Measurements from ENCODE around the gene GAB3. TPM values are rescaled to one million over a fixed set of nuclear protein-coding genes. Genes with fewer than 3 reads are reported as not detected.
A peak's percentile ranks its signal among the peaks of the same experiment; 100 is the strongest.
"Not testable (repeated sequence)": the region's sequence is repeated elsewhere in the genome, so short reads cannot be mapped to it uniquely, and the experiment has no call there.

GAB3 gene
- total RNA-seq, 1 donor from 2014 or later = 7.0 TPM

DNA sequence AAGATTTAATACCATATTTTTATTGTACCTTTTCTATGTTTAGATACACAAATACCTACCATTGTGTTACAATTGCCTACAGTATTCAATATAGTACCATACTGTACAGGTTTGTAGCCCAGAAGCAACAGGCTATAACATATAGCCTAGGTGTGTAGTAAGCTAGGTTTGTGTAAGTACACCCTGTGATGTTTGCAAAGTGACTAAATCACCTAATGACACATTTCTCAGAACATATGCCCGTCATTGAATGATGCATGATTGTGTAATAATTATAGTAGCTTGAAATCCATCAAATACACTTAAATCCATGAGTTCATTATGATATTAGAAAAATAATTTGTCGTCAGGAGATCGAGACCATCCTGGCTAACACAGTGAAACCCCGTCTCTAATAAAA lies 30.8 kb downstream of the GAB3 start:
- DNase-seq (ENCODE audit: low spot score) = no peak

DNA sequence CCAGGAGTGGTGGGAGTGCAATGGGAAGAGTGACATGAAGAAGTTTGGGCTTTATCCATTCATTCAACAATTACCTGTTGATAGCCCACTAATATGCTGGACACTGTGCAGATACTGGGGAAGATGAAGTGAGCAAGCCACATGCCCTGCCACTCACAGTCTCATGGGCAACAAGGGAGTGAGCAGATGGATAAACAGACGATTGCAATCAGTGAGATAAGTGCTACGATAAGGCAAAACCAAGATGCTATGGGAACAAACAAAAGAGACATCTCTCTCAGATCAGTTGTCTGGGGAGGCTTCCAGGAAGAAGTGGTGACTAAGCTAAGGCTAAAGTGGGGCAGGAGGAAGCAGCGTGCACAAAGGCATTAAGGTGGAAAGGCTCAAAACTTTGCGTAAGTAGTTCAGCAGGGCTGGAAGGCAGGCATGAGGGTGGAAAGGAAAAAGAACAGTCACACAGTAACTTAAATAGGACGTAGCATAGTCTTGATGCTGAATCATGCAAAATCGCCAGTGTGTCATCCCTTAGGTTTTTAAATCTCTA lies 31.7 kb downstream of the GAB3 start:
- DNase-seq (ENCODE audit: low spot score) = no peak

DNA sequence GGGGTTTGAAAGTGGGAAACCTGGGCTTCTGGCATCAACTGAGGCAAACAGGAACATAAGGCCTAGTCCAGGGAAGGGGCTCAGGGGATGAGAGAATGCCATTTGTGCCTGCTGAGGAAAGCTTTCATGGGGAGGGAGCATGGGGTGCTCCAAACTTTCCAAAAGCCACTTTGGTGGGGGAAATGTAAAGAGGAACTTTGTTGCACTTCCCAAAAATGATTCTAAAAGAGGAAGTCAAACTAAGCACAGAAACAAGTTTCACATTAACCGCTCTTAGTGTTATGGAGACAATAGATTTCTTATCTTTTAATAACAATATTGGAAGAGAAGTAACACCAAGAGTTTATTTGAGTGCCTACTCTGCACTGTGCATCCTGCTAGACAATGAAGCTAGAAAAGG lies 32.3 kb downstream of the GAB3 start:
- no peak for DNase-seq (ENCODE audit: low spot score)

DNA sequence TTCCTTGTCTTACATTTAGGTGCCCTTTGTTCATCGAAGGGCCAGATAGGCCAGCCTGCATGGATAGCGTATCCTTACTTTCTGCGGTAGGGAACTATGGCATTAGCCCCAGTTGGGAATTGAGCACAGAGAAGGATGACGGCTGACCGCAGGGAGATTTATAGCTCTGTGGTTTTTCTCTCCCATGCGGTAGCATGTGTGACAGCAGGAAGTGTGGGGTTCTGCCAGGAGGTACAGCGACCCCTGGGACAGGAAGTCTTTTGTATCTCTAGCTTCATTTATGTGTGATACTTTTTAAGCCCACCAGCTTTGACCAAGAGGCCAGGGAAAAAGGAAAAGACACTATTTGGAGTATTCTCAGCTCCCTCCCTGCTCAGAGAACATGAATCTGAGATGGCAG lies 33.1 kb downstream of the GAB3 start:
- no peak for DNase-seq (ENCODE audit: low spot score)

DNA sequence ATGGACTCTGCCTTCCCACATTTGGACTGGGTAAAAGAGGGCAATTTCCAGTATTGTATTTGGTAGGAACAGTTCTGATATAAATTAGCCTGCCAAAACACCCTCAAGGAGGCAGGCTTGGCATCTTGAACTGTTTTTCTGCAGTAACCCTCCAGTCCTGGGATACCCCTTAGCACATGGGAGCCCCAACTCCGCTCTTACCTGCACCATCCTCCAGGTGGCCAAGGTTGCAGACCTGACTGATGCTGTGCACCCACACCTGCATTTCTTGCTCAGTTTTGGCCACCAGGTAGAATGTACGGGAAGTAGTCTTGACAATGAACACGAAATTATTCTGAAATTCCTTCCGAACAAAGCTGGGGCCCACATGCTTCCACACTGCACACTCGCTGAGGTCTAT lies 35.1 kb downstream of the GAB3 start:
- DNase-seq (ENCODE audit: low spot score) = no peak

DNA sequence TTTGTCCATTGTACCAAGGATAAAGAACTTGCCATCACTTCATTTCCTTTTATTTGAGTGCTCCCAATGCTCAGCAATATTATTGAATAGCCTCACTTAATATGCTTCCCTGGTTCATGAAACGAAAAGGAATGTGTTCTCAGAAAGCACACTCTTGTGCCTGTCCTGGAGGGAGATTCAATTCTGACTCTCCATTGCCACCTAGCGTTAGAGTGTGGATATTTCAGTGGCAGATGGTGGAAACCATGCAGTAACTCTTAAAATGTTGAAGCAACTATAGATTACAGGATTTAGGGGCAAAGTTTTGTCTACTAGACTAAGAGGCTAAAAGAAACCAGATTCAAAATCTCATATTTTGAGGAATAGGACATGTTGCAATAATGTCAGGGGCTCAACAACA lies 36.0 kb downstream of the GAB3 start:
- peak; percentile 43 for DNase-seq (ENCODE audit: low spot score)

DNA sequence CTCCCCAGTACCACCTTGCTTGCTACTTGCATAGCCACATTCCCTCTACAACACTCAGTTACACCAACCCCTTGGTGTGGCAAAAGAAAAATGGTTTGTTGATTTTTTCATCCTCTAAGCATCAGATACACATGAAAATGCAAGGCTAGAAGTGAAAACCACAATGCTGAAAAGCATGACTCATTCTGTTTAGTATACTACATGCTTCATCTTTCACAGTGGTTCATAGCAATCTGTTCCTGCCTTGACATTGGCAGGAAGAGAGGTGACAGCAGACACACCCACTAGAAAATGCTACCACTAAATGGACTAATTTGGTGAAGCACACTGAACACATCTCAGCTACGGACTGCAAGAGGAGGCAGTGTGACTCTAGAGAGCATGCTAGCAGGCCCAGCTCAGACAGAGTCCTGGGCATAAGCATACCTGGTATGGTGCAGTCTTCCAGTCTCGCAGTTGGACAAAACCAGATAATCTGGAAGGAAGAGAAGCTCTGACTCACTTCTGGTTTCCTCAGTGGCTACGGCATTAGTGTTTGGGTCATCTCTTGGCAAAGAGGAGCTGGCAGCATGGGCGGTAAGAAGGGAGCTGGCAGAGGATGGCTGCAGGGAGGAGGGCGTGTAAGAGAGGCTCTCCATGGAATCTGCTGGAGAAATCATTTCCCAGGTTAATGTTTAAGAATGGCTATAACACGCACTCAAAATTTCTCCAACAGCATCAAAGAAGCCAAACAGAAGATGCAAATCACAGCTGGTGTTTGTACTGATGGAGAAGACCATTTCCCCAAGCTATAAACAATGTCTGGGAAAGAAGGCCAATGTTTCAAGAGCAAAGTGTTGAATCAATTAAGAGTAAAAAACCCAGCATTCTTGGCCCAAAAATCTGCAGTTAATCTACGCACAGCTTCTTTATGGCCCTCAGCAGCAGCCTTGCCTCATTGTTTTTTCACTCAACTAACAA lies 37.8 kb downstream of the GAB3 start:
- no peak for DNase-seq (ENCODE audit: low spot score)

DNA sequence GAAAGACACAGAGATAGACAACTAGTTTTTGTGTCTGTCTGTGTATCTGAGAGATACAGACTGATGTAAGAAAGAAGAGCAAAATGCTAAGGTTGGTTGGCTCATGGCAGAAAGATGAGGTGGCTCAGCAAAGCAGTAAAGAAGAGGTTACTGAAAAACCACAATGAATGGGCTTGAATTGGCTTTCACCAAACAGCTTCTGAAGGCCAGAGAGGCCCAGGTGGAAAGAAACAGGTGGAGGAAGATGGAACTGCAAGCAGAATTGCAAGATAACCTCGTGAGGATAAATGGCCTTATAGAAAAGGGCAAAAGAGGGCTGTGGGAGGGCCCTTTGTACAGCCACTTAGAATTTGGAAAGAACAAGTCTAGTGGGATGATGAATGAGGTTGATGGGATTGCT lies 39.6 kb downstream of the GAB3 start:
- DNase-seq (ENCODE audit: low spot score) = no peak

DNA sequence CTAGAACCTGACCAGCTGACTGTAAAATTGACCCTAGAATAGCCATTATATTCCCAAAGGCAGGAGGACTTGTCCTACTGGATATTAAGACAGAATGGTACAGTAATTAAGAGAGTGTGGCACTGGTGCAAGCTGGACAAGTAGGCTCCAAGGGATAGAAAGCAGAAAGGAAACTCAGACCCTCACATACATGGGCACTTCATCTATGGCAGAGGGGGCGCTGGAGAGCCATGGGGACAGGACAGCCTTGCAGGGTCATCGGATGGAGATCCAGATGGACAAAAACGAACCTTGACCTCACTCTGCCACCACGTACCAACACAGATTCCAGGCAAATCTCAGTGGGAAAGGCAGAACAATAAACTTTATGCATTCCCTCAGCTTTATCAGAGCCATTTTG lies 40.6 kb downstream of the GAB3 start:
- no peak for DNase-seq (ENCODE audit: low spot score)

DNA sequence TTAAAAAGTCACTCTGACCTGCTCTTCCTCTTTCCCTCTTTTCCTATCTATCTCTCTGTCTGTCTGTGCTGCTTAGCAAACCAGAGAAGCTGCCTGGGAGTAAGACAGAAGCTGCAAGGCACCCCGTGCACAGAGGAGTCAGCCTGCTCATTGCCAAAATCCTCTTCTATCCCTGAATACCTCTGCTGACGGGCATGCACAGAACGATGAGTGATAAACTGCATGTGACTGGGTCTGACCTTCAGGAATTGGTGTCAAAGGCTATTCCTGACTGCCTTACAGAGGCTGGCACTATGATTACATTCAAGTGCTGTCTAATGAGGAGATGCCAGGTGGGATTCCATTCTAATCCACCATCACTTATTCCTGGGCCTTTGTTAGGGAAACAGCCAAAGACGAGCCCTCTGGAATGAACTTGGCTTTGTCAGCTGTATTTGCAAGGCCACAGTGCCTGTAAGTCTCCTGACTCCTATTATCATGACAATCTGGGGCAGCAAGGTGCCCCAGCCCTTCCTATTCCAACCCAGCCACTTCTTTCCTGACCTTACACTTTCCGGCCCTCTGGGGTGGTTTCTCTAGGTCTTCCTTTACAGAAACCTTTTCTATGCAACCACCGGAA lies 52.1 kb downstream of the GAB3 start:
- DNase-seq (ENCODE audit: low spot score) = no peak

DNA sequence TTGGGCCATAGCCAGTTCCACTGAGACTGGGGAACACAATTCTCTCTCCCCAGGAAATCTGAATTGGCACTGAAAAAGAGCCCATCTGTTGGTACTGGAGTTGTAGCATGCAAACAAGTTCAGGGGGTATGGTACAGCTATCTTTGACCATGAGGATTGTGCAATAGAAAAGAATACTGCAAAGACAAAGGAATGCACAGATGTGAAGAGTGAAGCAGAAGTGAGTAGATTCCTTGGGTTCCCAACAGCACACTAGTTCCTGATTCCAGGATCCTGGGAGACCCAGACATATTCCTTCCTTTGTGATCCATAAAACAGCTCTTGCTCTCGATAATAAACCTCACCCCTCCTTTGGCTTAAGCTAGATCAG lies 54.2 kb downstream of the GAB3 start:
- no peak for DNase-seq (ENCODE audit: low spot score)

DNA sequence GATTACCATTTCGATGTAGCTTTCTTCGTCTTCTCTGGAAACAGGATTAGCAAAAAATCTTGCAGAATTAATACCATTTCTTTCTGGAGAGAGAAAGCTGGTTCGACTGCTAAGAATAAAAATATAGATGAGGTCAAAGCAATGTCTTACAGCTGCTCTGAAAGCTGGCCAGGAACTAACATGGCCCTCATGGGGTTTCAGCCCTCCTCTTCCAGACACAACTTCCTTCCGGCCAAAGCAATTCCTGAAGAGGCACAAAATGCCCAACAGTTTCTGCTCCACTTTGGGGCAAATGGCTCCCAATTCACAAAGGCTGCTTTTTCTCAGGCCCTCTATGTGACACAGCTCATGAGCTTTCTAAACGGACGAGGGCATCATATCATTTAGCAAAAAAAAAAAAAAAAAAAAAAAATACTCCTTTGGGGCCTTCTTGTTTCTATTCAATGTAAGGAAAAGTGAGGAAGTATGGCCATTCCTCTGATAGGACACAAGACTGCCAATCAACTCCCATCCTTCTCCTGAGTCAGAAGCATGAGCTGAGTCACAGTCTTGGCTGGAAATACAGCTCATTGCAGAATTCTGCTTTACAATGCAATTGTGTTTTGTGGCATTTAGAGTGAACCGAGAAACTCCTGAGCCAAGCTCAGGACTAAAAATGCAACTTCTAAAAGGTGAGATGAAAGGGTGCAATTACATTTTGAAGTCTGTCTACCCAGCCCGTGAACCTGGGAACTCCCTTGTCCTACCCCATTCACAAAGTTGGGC lies 54.8 kb downstream of the GAB3 start:
- DNase-seq (ENCODE audit: low spot score) = peak; percentile 17

DNA sequence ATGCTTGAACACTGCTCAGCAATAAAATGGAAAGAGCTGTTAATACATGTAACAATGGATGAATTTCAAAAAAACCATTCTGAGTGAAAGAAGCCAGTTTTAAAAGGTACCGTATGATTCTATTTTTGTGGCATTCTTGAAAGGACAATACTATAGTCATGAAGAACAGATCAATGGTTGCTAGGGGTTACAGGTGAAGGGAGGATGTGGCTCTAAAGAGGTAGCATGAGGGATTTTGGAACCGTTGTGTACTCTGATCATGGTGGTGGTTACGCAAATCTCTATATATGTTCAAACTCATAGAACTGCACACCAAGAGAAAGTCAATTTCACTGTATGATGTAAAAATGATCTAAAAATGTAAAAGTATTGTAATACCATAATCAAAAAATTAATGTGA lies 57.5 kb downstream of the GAB3 start:
- DNase-seq (ENCODE audit: low spot score) = no peak

DNA sequence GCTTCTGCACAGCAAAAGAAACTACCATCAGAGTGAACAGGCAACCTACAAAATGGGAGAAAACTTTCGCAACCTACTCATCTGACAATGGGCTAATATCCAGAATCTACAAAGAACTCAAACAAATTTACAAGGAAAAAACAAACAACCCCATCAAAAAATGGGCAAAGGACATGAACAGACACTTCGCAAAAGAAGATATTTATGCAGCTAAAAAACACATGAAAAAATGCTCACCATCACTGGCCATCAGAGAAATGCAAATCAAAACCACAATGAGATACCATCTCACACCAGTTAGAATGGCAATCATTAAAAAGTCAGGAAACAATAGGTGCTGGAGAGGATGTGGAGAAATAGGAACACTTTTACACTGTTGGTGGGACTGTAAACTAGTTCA lies 60.4 kb downstream of the GAB3 start:
- DNase-seq (ENCODE audit: low spot score) = not testable (repeated sequence)

DNA sequence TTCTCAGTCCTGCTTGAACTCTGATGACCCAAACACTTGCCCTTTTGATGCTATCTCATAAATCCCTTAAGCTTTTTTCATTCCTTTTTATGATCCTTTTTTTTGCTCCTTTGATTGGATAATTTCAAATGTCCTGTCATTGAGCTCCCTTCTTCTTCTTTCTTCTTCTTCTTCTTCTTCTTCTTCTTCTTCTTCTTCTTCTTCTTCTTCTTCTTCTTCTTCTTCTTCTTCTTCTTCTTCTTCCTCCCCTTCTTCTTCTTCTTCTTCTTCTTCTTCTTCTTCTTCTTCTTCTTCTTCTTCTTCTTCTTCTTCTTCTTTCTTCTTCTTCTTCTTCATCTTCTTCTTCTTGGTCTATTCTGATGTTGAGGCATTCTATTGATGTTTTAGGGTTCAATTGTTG lies 78.8 kb downstream of the GAB3 start:
- not testable (repeated sequence) for DNase-seq (ENCODE audit: low spot score)

DNA sequence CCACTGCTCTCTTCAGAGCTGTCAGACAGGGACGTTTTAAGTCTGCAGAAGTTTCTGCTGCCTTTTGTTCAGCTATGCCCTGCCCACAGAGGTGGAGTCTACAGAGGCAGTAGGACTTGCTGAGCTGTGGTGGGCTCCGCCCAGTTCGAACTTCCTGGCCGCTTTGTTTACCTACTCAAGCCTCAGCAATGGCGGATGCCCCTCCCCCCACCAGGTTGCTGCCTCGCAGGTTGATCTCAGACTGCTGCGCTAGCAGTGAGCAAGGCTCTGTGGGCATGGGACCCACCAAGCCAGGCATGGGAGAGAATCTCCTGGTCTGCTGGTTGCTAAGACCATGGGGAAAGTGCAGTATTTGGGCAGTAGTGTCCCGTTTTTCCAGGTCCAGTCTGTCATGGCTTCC lies 80.0 kb downstream of the GAB3 start:
- not testable (repeated sequence) for DNase-seq (ENCODE audit: low spot score)

DNA sequence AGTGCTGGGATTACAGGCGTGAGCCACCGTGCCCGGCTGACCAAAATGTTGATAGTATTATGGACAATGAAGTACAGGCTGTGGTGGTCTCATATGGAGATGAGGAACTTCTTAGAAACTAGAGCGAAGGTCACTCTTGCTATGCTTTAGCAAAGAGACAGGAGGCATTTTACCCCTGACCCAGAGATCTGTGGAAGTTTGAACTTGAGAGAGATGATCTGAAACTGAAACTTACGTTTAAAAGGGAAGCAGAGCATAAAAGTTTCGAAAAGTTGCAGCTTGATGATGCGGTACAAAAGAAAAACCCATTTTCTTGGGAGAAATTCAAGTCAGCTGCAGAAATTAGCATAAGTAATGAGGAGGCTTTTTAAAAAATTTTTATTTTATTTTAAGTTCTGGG lies 89.0 kb downstream of the GAB3 start:
- DNase-seq (ENCODE audit: low spot score) = peak; percentile 3

DNA sequence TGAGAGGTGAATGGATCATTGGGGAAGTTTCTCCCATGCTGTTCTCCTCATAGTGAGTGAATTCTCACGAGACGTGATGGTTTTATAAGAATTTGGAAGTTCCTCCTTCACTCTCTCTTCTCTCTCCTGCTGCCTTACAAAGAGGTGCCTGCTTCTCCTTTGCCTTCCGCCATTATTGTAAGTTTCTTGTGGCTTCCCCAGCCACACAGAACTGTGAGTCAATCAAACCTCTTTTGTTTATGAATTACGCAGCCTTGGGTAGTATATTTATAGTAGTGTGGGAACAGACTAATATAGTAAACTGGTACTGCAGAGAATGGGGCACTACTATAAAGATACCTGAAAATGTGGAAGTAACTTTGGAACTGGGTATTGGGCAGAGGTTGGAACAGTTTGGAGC lies 89.7 kb downstream of the GAB3 start:
- DNase-seq (ENCODE audit: low spot score) = no peak

DNA sequence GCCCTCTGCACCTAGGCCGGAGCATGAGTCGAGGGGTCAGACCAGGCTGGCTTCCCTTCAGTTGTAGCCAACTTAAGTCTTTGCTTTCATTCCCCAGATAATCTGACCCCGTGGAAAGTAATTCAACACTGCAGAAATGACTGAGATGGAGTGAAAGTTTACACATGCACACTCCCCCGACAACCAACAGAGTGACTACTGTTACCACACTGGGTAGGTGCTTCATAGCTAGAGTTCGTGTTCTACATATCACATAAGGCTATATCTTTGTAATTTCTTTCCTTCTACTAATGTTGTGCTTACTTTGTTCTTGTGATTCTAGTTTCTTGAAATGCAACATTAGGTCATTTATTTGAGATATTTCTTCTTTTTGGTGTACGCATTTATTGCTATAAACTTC lies 90.3 kb downstream of the GAB3 start:
- DNase-seq (ENCODE audit: low spot score) = no peak

DNA sequence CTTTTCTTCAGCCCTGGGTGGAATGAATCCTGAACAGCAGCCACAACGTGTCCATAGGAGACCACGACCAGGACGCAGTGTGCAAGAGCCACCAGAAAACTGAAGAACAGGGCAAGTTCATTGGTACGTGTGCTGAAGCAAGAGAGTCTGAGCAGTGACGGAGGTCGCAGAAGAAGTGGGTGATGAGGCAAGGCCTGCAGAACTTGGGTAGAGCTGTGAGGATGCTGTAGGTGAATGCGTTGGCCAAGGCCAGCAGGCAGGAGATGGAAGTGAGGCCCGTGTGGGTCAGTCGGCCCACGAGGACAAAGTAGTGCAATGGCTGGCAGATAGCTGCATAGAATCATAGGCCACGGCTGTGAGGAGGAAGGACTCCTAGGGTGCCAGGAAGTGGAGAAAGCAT lies 91.9 kb downstream of the GAB3 start:
- DNase-seq (ENCODE audit: low spot score) = no peak

DNA sequence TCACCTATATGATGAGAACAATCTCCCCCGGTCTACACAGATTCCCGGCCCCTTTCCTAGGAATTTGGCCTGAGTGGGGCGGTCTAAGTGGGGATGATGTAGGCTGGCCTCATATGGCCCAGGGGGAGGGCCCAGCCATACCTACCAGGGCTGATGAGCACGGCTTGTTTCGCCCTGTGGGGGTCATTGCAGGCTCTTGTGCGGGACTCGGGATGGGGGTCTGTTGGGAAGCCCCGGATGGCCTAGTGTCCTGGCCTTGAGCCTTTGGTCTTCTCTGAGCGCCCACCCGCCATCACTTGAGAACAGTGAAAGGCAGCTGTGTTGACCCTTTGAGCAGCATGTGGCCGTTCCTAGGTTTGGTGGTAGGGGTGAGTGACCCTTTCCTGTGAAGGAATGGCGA lies 92.7 kb downstream of the GAB3 start:
- no peak for DNase-seq (ENCODE audit: low spot score)

DNA sequence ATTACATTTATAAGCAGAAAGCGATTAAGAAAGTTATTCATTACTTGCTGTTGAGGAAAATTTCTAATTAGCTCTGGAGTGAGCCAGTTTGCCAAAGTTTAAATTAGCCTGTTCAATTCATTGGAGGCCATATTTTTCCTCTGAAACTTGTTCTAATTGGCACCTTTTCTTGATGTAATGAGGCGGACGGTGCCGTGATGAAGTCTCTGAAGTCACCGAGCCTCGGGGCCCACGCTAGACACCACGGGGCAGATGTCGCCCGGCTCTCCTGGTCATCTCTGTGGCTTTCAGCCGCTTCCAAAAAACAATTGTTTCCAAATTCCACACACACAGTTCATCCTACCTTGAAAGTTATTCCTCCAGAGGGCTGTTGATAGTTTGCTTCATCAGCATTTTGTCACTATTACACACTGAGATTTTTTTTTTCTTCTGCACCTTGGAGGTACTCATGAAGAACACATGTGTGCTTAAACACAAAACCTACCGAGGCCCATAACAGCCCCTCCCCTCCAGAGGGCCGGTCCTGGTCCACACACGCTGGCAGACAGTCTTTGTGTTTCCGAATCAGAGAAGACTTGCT lies 93.6 kb downstream of the GAB3 start:
- no peak for DNase-seq (ENCODE audit: low spot score)
